RPMI8226 (cell line): ENCODE measurements around the gene RHEX.
"Not testable (repeated sequence)": the region's sequence is repeated elsewhere in the genome, so short reads cannot be mapped to it uniquely, and the experiment has no call there.

ENCODE experiments used
- DNase-seq: peaks from one replicate; pipeline ENCODE4 v3.0.0-alpha.2; 2015

The RHEX gene

GRCh38 chr1:206060844-206061243 lies 7.9 kb downstream of the RHEX start:
- no peak for DNase-seq

GRCh38 chr1:206062464-206062863 lies 9.5 kb downstream of the RHEX start:
- no peak for DNase-seq

- DNase-seq: not testable (repeated sequence)
Measured at GRCh38 chr1:206064001-206064400, 11.0 kb downstream of the RHEX start.

GRCh38 chr1:206064501-206064900 lies 11.5 kb downstream of the RHEX start:
- DNase-seq: not testable (repeated sequence)

GRCh38 chr1:206065547-206066145 lies 12.7 kb downstream of the RHEX start:
- no peak for DNase-seq

GRCh38 chr1:206066479-206067171 lies 13.7 kb downstream of the RHEX start:
- DNase-seq: peak; percentile 76

- peak; percentile 87 for DNase-seq
Measured at GRCh38 chr1:206067486-206068227, 14.7 kb downstream of the RHEX start.

GRCh38 chr1:206068314-206068713 lies 15.3 kb downstream of the RHEX start:
- DNase-seq: no peak

GRCh38 chr1:206070627-206071304 lies 17.8 kb downstream of the RHEX start:
- DNase-seq: no peak

- no peak for DNase-seq
Measured at GRCh38 chr1:206074839-206075238, 21.9 kb downstream of the RHEX start.

GRCh38 chr1:206075786-206076755 lies 23.1 kb downstream of the RHEX start:
- no peak for DNase-seq

- no peak for DNase-seq
Measured at GRCh38 chr1:206079135-206079534, 26.2 kb downstream of the RHEX start.

GRCh38 chr1:206080026-206080820 lies 27.2 kb downstream of the RHEX start:
- no peak for DNase-seq

GRCh38 chr1:206081856-206082255 lies 28.9 kb downstream of the RHEX start:
- no peak for DNase-seq

- DNase-seq: no peak
Measured at GRCh38 chr1:206082831-206083695, 30.1 kb downstream of the RHEX start.

- DNase-seq: no peak
Measured at GRCh38 chr1:206083750-206084149, 30.8 kb downstream of the RHEX start.

GRCh38 chr1:206087091-206087490 lies 34.1 kb downstream of the RHEX start:
- no peak for DNase-seq

GRCh38 chr1:206089341-206089740 lies 36.4 kb downstream of the RHEX start:
- no peak for DNase-seq

GRCh38 chr1:206094024-206094423 lies 41.1 kb downstream of the RHEX start:
- DNase-seq: no peak

- DNase-seq: no peak
Measured at GRCh38 chr1:206097381-206097780, 44.4 kb downstream of the RHEX start.
